ENCODE results near the gene ZDHHC14.

The ZDHHC14 gene

GRCh38 chr6:157600807-157601206 is 219.8 kb downstream of the ZDHHC14 start:
- no peak for DNase-seq (ENCODE audit: low spot score)

- no peak for DNase-seq (ENCODE audit: low spot score)
Observed at GRCh38 chr6:157602521-157603295, 221.7 kb downstream of the ZDHHC14 start.

GRCh38 chr6:157603314-157603940 is 222.4 kb downstream of the ZDHHC14 start:
- DNase-seq (ENCODE audit: low spot score), result no peak

GRCh38 chr6:157603971-157604370 is 223.0 kb downstream of the ZDHHC14 start:
- no peak for DNase-seq (ENCODE audit: low spot score)

GRCh38 chr6:157604816-157605215 is 223.8 kb downstream of the ZDHHC14 start:
- DNase-seq (ENCODE audit: low spot score), result no peak

- no peak for DNase-seq (ENCODE audit: low spot score)
Observed at GRCh38 chr6:157605484-157605883, 224.5 kb downstream of the ZDHHC14 start.

GRCh38 chr6:157606516-157606915 is 225.5 kb downstream of the ZDHHC14 start:
- no peak for DNase-seq (ENCODE audit: low spot score)

GRCh38 chr6:157607317-157608109 is 226.5 kb downstream of the ZDHHC14 start:
- no peak for DNase-seq (ENCODE audit: low spot score)

- no peak for DNase-seq (ENCODE audit: low spot score)
Observed at GRCh38 chr6:157608221-157609075, 227.5 kb downstream of the ZDHHC14 start.

- no peak for DNase-seq (ENCODE audit: low spot score)
Observed at GRCh38 chr6:157609117-157609516, 228.1 kb downstream of the ZDHHC14 start.

GRCh38 chr6:157609556-157609955 is 228.6 kb downstream of the ZDHHC14 start:
- DNase-seq (ENCODE audit: low spot score), result no peak

GRCh38 chr6:157610451-157610999 is 229.5 kb downstream of the ZDHHC14 start:
- DNase-seq (ENCODE audit: low spot score), result no peak

GRCh38 chr6:157611406-157611805 is 230.4 kb downstream of the ZDHHC14 start:
- no peak for DNase-seq (ENCODE audit: low spot score)

- DNase-seq (ENCODE audit: low spot score), result peak; percentile 27
Observed at GRCh38 chr6:157613011-157613522, 232.1 kb downstream of the ZDHHC14 start.

- no peak for DNase-seq (ENCODE audit: low spot score)
Observed at GRCh38 chr6:157614026-157614568, 233.1 kb downstream of the ZDHHC14 start.

GRCh38 chr6:157615420-157615769 is 234.4 kb downstream of the ZDHHC14 start:
- DNase-seq (ENCODE audit: low spot score), result no peak

- DNase-seq (ENCODE audit: low spot score), result no peak
Observed at GRCh38 chr6:157615951-157616350, 235.0 kb downstream of the ZDHHC14 start.

- no peak for DNase-seq (ENCODE audit: low spot score)
Observed at GRCh38 chr6:157620944-157621343, 240.0 kb downstream of the ZDHHC14 start.

GRCh38 chr6:157621406-157621805 is 240.4 kb downstream of the ZDHHC14 start:
- no peak for DNase-seq (ENCODE audit: low spot score)

GRCh38 chr6:157622427-157622826 is 241.4 kb downstream of the ZDHHC14 start:
- no peak for DNase-seq (ENCODE audit: low spot score)

- no peak for DNase-seq (ENCODE audit: low spot score)
Observed at GRCh38 chr6:157625111-157625510, 244.1 kb downstream of the ZDHHC14 start.
